Nephron (organoid): ENCODE results near the gene NEURL4.

ENCODE experiments used
- H3K27ac Mint-ChIP-seq, 3 experiments: 2 replicates each; pipeline ENCODE4 v1.8.0; 2020; ENCODE audit warnings: mixed read lengths in 3 of 3, mild to moderate bottlenecking in 2 of 3, moderate library complexity in 1 of 3
- H3K27me3 Mint-ChIP-seq: 2 replicates; pipeline ENCODE4 v1.8.0; 2021; ENCODE audit warnings: low read depth, mild to moderate bottlenecking, moderate library complexity, mixed read lengths
- H3K36me3 Mint-ChIP-seq: 2 replicates; pipeline ENCODE4 v1.8.0; 2020; ENCODE audit warnings: low read depth, mixed read lengths
- H3K4me1 Mint-ChIP-seq: 2 replicates; pipeline ENCODE4 v1.8.0; 2020; ENCODE audit warnings: mixed read lengths
- H3K4me3 Mint-ChIP-seq, 3 experiments: 2 replicates each; pipeline ENCODE4 v1.8.0; 2020; ENCODE audit warnings: mild to moderate bottlenecking in 3 of 3, mixed read lengths in 3 of 3, moderate library complexity in 2 of 3
- H3K9me3 Mint-ChIP-seq: 2 replicates; pipeline ENCODE4 v1.8.0; 2020; ENCODE audit warnings: mixed read lengths
- TF ChIP-seq, protein P1 (sequence below), 3 experiments: fragments of 200-600 bp; sonication (generic); IDR thresholded peaks; one replicate each; pipeline ENCODE4 v1.5.0; 2021; ENCODE audit warnings: antibody characterized with exemption in 3 of 3; ENCODE audit not compliant: unreplicated experiment in 3 of 3

The NEURL4 gene

DNA sequence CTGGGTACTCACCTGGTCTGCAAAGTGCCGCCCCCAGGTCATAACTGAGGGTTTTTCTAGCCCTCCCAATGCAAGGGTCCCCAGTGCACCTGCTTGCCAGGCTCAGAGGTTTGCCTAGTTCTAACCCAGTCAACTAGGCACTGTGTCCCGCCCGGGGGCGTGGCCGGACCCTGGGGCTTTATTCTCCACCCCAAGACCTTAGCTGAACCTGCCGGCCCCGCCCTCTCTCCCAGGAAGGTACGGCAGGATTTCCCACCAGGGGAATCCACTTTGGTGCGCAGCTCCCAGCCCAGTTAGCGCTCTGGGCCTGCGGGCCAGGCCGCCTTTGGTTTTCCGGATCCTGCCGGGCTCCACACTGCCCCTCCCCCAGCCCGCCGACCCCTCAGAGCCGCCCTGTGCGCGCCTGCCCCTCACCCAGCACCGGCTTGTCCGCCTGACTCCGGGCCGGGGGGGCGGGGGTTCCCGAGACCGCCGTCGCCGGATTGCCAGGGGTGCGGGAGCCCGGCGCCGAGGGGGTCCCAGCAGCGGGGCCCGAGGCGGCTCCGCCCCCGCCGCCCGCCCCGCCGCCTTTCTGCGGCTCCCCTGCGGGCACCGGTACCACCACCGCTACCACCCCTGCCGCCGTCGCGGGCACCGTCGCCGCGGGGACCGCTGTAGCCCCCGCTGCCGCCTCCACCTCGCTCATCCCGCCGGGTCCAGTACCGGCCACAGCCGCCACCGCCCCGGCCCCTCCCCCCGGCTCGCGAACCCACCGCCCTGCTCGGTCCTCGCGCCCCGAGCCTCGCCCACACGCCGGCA lies 35.1 kb downstream of the NEURL4 start:
- H3K27me3 Mint-ChIP-seq, result peaks cover 70% of the 10 kb centered on the region
- H3K9me3 Mint-ChIP-seq, result no peaks in the 10 kb centered on the region
- H3K36me3 Mint-ChIP-seq, result no peaks in the 10 kb centered on the region
- H3K4me3 Mint-ChIP-seq, result peak overlapping the region; percentile 65 to 75 (median 72)
- peak overlapping the region in 2 of 3 experiments; percentile 60 to 67 for H3K27ac Mint-ChIP-seq
- H3K4me1 Mint-ChIP-seq, result peaks cover 17% of the 10 kb centered on the region
- TF ChIP-seq, protein P1, sequence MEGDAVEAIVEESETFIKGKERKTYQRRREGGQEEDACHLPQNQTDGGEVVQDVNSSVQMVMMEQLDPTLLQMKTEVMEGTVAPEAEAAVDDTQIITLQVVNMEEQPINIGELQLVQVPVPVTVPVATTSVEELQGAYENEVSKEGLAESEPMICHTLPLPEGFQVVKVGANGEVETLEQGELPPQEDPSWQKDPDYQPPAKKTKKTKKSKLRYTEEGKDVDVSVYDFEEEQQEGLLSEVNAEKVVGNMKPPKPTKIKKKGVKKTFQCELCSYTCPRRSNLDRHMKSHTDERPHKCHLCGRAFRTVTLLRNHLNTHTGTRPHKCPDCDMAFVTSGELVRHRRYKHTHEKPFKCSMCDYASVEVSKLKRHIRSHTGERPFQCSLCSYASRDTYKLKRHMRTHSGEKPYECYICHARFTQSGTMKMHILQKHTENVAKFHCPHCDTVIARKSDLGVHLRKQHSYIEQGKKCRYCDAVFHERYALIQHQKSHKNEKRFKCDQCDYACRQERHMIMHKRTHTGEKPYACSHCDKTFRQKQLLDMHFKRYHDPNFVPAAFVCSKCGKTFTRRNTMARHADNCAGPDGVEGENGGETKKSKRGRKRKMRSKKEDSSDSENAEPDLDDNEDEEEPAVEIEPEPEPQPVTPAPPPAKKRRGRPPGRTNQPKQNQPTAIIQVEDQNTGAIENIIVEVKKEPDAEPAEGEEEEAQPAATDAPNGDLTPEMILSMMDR (IDR thresholded peaks at IDR 0.05; ENCODE audit: unreplicated experiment in 3 of 3), result no peak

DNA sequence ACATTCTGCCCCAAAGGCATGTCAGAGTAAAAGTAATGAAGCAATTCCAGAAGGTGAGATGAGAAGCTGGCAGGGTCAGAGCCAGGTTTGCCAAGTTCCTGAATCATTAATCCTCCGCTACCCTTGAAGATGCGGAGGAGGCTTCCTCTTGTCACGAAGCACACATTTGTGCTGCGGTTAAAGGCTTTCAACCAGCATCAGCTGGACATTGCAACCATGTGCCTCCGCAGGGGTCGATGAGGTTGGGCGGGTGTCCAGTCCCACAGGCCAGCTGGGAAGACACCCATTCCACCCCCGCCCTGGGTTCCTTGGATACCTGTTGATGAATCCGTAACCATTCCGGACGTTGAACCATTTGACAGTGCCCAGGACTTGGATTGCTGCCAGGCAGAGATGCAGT lies 36.0 kb downstream of the NEURL4 start:
- peak overlapping the region; percentile 15 to 70 (median 64) for H3K27ac Mint-ChIP-seq
- H3K9me3 Mint-ChIP-seq, result no peaks in the 10 kb centered on the region
- peak overlapping the region; percentile 65 to 77 (median 72) for H3K4me3 Mint-ChIP-seq
- TF ChIP-seq, protein P1 (IDR thresholded peaks at IDR 0.05; ENCODE audit: unreplicated experiment in 3 of 3), result no peak
- H3K27me3 Mint-ChIP-seq, result peaks cover 74% of the 10 kb centered on the region
- peaks cover 17% of the 10 kb centered on the region for H3K4me1 Mint-ChIP-seq
- H3K36me3 Mint-ChIP-seq, result no peaks in the 10 kb centered on the region

DNA sequence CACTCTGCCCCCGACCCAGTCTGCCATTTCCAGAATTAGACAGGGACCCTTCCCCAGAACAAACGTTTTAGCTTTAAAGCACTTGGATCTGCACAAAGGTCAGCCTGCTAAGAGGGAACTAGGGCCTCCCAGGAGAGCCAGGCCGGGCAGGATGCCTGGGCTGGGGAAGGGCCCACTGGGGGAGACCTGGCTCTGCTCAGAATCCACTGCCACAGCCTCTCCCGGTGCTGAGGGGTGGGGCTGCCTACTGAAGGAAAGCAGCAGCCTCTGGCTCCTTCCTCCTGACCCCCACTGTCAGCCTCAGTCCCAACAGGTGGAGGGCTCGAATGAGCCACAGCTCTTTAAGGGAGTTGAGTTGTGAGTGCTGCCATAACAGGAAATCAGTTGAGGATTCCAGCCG lies 36.4 kb downstream of the NEURL4 start:
- TF ChIP-seq, protein P1 (IDR thresholded peaks at IDR 0.05; ENCODE audit: unreplicated experiment in 3 of 3), result no peak
- Mint-ChIP-seq H3K27me3 (peaks cover 72% of the 10 kb centered on the region), H3K36me3 (no peaks in the 10 kb centered on the region), H3K9me3 (no peaks in the 10 kb centered on the region), H3K4me1 (peaks cover 17% of the 10 kb centered on the region), H3K4me3 (peak overlapping the region; percentile 65 to 77 (median 72)), H3K27ac (peak overlapping the region; percentile 15 to 70 (median 64))

DNA sequence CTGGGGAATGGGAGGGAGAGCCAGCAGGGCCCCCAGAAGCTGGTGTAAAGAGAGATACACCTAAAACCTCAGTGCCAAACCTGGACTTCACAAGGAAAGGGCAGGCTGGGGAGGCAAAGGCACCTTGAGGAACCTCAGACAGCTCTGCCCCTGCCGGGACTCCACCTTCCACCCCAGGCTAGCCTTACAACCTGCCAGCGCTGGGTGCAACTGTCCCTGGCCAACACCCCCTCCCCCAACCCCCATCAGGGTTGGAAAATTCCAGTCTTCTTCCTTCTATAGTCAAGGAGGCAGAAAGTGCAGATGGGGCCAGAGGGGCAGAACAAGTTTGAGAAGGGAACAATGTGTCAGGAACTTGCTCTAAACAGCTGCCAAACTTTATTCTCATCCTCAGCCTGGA lies 36.9 kb downstream of the NEURL4 start:
- Mint-ChIP-seq H3K9me3 (no peaks in the 10 kb centered on the region), H3K27me3 (peaks cover 74% of the 10 kb centered on the region), H3K36me3 (no peaks in the 10 kb centered on the region), H3K4me3 (no peak overlapping the region), H3K27ac (no peak overlapping the region), H3K4me1 (peaks cover 17% of the 10 kb centered on the region)
- TF ChIP-seq, protein P1 (IDR thresholded peaks at IDR 0.05; ENCODE audit: unreplicated experiment in 3 of 3), result no peak

DNA sequence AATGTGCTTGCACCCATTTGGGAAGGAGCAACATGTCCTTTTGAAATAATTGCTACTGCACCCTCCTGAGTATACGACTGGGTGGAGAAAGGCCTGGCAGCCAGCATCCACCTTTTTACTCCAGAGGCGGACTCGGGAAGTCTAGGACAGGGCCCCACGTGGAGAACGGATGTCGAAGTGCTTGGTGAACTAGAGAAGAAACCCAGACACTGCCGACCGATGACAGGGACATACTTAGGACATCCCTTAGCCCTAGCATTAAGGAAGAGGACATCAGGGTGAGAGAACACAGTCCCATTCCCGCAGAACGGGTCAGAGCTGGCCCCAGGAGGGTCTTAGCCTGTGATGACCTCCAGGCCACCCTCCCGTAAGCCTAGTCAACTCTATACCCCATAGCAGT lies 38.5 kb downstream of the NEURL4 start:
- Mint-ChIP-seq H3K27ac (no peak overlapping the region), H3K27me3 (peaks cover 68% of the 10 kb centered on the region), H3K36me3 (peaks cover 3% of the 10 kb centered on the region), H3K4me1 (peaks cover 17% of the 10 kb centered on the region), H3K4me3 (no peak overlapping the region), H3K9me3 (no peaks in the 10 kb centered on the region)
- TF ChIP-seq, protein P1 (IDR thresholded peaks at IDR 0.05; ENCODE audit: unreplicated experiment in 3 of 3), result no peak

DNA sequence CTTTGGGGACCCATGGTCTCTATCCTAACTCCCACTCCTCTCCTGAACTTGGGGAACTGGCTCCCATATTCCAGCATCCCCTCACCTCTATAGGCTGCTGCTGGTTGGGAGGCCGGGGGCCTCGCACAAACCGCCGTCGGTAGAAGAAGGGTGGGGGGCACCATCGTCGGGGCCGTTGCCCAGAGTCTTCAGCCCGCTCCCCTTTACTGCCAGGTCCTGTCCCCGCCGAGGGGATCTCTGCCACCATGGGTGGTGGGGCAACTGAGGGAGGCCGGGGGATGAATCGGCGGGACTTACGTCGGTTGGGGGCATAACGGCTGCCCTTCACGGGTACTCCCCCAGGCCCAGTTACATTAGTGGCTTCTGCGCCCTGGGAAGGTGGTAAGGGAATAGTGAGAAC lies 39.0 kb downstream of the NEURL4 start:
- peaks cover 63% of the 10 kb centered on the region for H3K27me3 Mint-ChIP-seq
- no peaks in the 10 kb centered on the region for H3K9me3 Mint-ChIP-seq
- H3K36me3 Mint-ChIP-seq, result peaks cover 3% of the 10 kb centered on the region
- no peak overlapping the region for H3K27ac Mint-ChIP-seq
- TF ChIP-seq, protein P1 (IDR thresholded peaks at IDR 0.05; ENCODE audit: unreplicated experiment in 3 of 3), result no peak
- peaks cover 14% of the 10 kb centered on the region for H3K4me1 Mint-ChIP-seq
- no peak overlapping the region for H3K4me3 Mint-ChIP-seq
